Spleen (tissue), 11 donors: ENCODE measurements around the gene CDK11B. TPM values are rescaled to one million over a fixed set of nuclear protein-coding genes. Genes with fewer than 3 reads are reported as not detected.

ENCODE experiments used
- DNase-seq: peaks from one replicate; pipeline ENCODE4 v3.0.0-alpha.2; 2020
- H3K27ac ChIP-seq, 8 donors: fragments of 200-600 bp; sonication (generic) in 7 of 8; 1 replicate in 4 of 8; 2 replicates in 4 of 8; pipeline versions ENCODE4 v1.5.0 to v1.8.0; 2016 to 2021; ENCODE audit warnings: inconsistent platforms in 4 of 8, mild to moderate bottlenecking in 4 of 8, moderate library complexity in 1 of 8
- H3K27me3 ChIP-seq, 7 donors: fragments of 200-600 bp; sonication (generic) in 6 of 7; replicated peaks in 1 of 7; 1 replicate in 4 of 7; 2 replicates in 3 of 7; pipeline versions ENCODE4 v1.5.0 to v1.8.0; 2016 to 2021; ENCODE audit warnings: inconsistent platforms in 3 of 7, mild to moderate bottlenecking in 1 of 7
- H3K36me3 ChIP-seq, 6 donors: fragments of 200-600 bp; sonication (generic) in 5 of 6; 1 replicate in 4 of 6; 2 replicates in 2 of 6; pipeline versions ENCODE4 v1.5.0 to v1.8.0; 2016 to 2021; ENCODE audit warnings: inconsistent platforms in 2 of 6
- H3K4me1 ChIP-seq, 6 donors: fragments of 200-600 bp; sonication (generic) in 5 of 6; 1 replicate in 3 of 6; 2 replicates in 3 of 6; pipeline versions ENCODE4 v1.5.0 to v1.8.0; 2016 to 2021; ENCODE audit warnings: inconsistent platforms in 3 of 6
- H3K4me3 ChIP-seq, 8 donors: fragments of 200-600 bp; sonication (generic) in 7 of 8; 1 replicate in 4 of 8; 2 replicates in 4 of 8; pipeline versions ENCODE4 v1.5.0 to v1.8.0; 2016 to 2021; ENCODE audit warnings: inconsistent platforms in 4 of 8, mild to moderate bottlenecking in 4 of 8, moderate library complexity in 2 of 8
- H3K9me3 ChIP-seq, 8 donors: fragments of 200-600 bp; sonication (generic) in 7 of 8; 1 replicate in 4 of 8; 2 replicates in 4 of 8; pipeline versions ENCODE4 v1.5.0 to v1.8.0; 2016 to 2021; ENCODE audit warnings: inconsistent platforms in 4 of 8
- CTCF ChIP-seq, 11 experiments: fragments of 200-600 bp in 7 of 11; fragments of 450-650 bp in 4 of 11; sonication (generic) in 4 of 11; IDR thresholded peaks in 8 of 11; conservative IDR thresholded peaks in 3 of 11; 1 replicate in 7 of 11; 2 replicates in 4 of 11; pipeline versions ENCODE4 v1.4.0 to v1.8.0; 2016 to 2021; ENCODE audit warnings: antibody characterized with exemption in 11 of 11, inconsistent platforms in 4 of 11, mild to moderate bottlenecking in 1 of 11
- POLR2A ChIP-seq, 3 donors: fragments of 450-650 bp; IDR thresholded peaks; one replicate each; pipeline ENCODE4 v1.5.1; 2017; ENCODE audit warnings: antibody characterized with exemption in 3 of 3, mild to moderate bottlenecking in 1 of 3
- POLR2AphosphoS5 ChIP-seq, 3 donors: sonication (generic); formaldehyde crosslinking; IDR thresholded peaks; one replicate each; pipeline ENCODE4 v1.5.1; 2017; ENCODE audit warnings: antibody characterized with exemption in 3 of 3
- WGBS, 5 donors: extraction: QIAGEN DNeasy Blood & Tissue Kit in 3 of 5; methylation state at CpG; one replicate each; pipeline versions ENCODE4 v1.1.5 to v1.1.7; 2013 to 2018; 5-methylcytosine and 5-hydroxymethylcytosine counted together
- intact Hi-C: fragments of 100-400 bp; cut with DNase I; formaldehyde crosslinking; loops from one replicate; pipeline ENCODE4 v1.15.0; 2023; ENCODE audit warnings: low total_unique reads
- polyA plus RNA-seq, 3 donors: library from polyadenylated mRNA; stranded (reverse); fragments of 200-250 nt; gene quantifications; one replicate each; pipeline ENCODE4 v1.2.1, GENCODE V29; 2013
- total RNA-seq, 7 donors: library from RNA; depleted of rRNA in 3 of 7; stranded (reverse); fragments of >200 nt in 3 of 7; fragmentation: NEBNext Ultra II Directional in 4 of 7; extraction: Animal tissue kit (Norgen Biotek cat#: 25700) in 4 of 7; gene quantifications; one replicate each; pipeline versions ENCODE4 v1.1.0 to v1.2.1, GENCODE V29; 2016 to 2021
- donor health status: healthy with polysubstance abuse.
- donor health status: DM: no; HTN: no; CAD: no; lungs with moderate emphysema.
- donor health status: DM: no; HTN: no; CAD: no.
- donor health status: Bipolar disorder and iron deficiency.
- donor health status: healthy.
- donor health status: DM: no; HTN: no; CAD: no.
- donor health status: DM: yes; HTN: yes; CAD: no.

Gene CDK11B
- total and polyA plus RNA-seq, 10 donors = 19.4 to 38.2 (median 29.2) TPM

- Histone ChIP-seq H3K27ac (peak overlapping the region; percentile 98 to 100 (median 100)), H3K4me3 (peak overlapping the region; percentile 73 to 98 (median 83)), H3K4me1 (peaks cover 16 to 74% (median 41%) of the 10 kb centered on the region in 6 donors), H3K9me3 (no peaks in the 10 kb centered on the region), H3K36me3 (peaks cover 0 to 22% (median 0%) of the 10 kb centered on the region in 6 donors), H3K27me3 (no peaks in the 10 kb centered on the region)
- DNase-seq = no peak
- intact Hi-C loops = no loop called here
- 0 to 2% (median 0%) methylated on average over 23 of the region's 23 CpGs for WGBS, 5 donors
- no peak for TF ChIP-seq POLR2A (IDR thresholded peaks at IDR 0.05)
- TF ChIP-seq POLR2AphosphoS5 (IDR thresholded peaks at IDR 0.05) = no peak
- TF ChIP-seq CTCF (IDR thresholded peaks at IDR 0.05 in 8 of 11, conservative IDR thresholded peaks at IDR 0.05 in 3 of 11) = no peak
Measured at GRCh38 chr1:1614954-1615255, 43.9 kb downstream of the CDK11B start.

- intact Hi-C loops = no loop called here
- TF ChIP-seq POLR2AphosphoS5 (IDR thresholded peaks at IDR 0.05) = peak in 1 of 3 donors; percentile 20
- peak in 1 of 3 donors; percentile 5 for TF ChIP-seq POLR2A (IDR thresholded peaks at IDR 0.05)
- no peak for TF ChIP-seq CTCF (IDR thresholded peaks at IDR 0.05 in 8 of 11, conservative IDR thresholded peaks at IDR 0.05 in 3 of 11)
- Histone ChIP-seq H3K36me3 (peaks cover 0 to 21% (median 0%) of the 10 kb centered on the region in 6 donors), H3K27me3 (no peaks in the 10 kb centered on the region), H3K4me3 (peak overlapping the region; percentile 73 to 98 (median 83)), H3K27ac (peak overlapping the region; percentile 98 to 100 (median 100)), H3K9me3 (no peaks in the 10 kb centered on the region), H3K4me1 (peaks cover 16 to 70% (median 41%) of the 10 kb centered on the region in 6 donors)
- DNase-seq = peak; percentile 82
- 11 to 27% (median 15%) methylated on average over 26 to 30 of the region's 30 CpGs for WGBS, 5 donors
Measured at GRCh38 chr1:1614204-1614953, 44.4 kb downstream of the CDK11B start.

- Histone ChIP-seq H3K4me1 (peaks cover 16 to 66% (median 41%) of the 10 kb centered on the region in 6 donors), H3K27me3 (no peaks in the 10 kb centered on the region), H3K36me3 (peaks cover 0 to 13% (median 0%) of the 10 kb centered on the region in 6 donors), H3K27ac (peak overlapping the region in 5 of 8 donors; percentile 99 to 100 (median 100)), H3K9me3 (no peaks in the 10 kb centered on the region), H3K4me3 (peak overlapping the region in 5 of 8 donors; percentile 80 to 98 (median 85))
- DNase-seq = no peak
- intact Hi-C loops = no loop called here
- TF ChIP-seq POLR2AphosphoS5 (IDR thresholded peaks at IDR 0.05) (no peak), CTCF (IDR thresholded peaks at IDR 0.05 in 8 of 11, conservative IDR thresholded peaks at IDR 0.05 in 3 of 11) (no peak), POLR2A (IDR thresholded peaks at IDR 0.05) (no peak)
- WGBS, 5 donors = 62 to 80% (median 64%) methylated on average over 11 of the region's 11 CpGs
Measured at GRCh38 chr1:1613509-1614082, 45.2 kb downstream of the CDK11B start.

- intact Hi-C loops = no loop called here
- no peak for DNase-seq
- TF ChIP-seq POLR2A (IDR thresholded peaks at IDR 0.05) (no peak), POLR2AphosphoS5 (IDR thresholded peaks at IDR 0.05) (no peak), CTCF (IDR thresholded peaks at IDR 0.05 in 8 of 11, conservative IDR thresholded peaks at IDR 0.05 in 3 of 11) (no peak)
- H3K4me3 ChIP-seq = no peak overlapping the region
- H3K27me3 ChIP-seq = no peaks in the 10 kb centered on the region
- 87 to 95% (median 92%) methylated on average over 3 of the region's 3 CpGs for WGBS, 5 donors
- H3K36me3 ChIP-seq = no peaks in the 10 kb centered on the region
- no peak overlapping the region for H3K27ac ChIP-seq
- peaks cover 16 to 60% (median 34%) of the 10 kb centered on the region in 6 donors for H3K4me1 ChIP-seq
- no peaks in the 10 kb centered on the region for H3K9me3 ChIP-seq
Measured at GRCh38 chr1:1612104-1612400, 46.8 kb downstream of the CDK11B start.
